H1 (cell line): ENCODE data around the gene TCF25.

Source experiments
- CTCF ChIP-seq, 3 experiments: IDR thresholded peaks; 1 replicate in 2 of 3; 2 replicates in 1 of 3; pipeline versions ENCODE4 v1.5.1 to v1.6.1; 2011; ENCODE audit warnings: low read length in 3 of 3, mild to moderate bottlenecking in 3 of 3, inconsistent platforms in 2 of 3, low read depth in 1 of 3, moderate library complexity in 1 of 3; ENCODE audit not compliant: insufficient read depth in 1 of 3; ENCODE audit errors: control extremely low read depth in 1 of 3
- EP300 ChIP-seq, 2 experiments: IDR thresholded peaks; 1 replicate in 1 of 2; 2 replicates in 1 of 2; pipeline ENCODE4 v1.6.1; 2011 to 2012; ENCODE audit warnings: low read depth in 2 of 2, low read length in 2 of 2, mild to moderate bottlenecking in 2 of 2, borderline replicate concordance in 1 of 2, inconsistent platforms in 1 of 2, moderate library complexity in 1 of 2
- EZH2 ChIP-seq: fragments of 200-600 bp; sonication (generic); IDR thresholded peaks from 2 replicates; pipeline ENCODE4 v1.7.1; 2012; ENCODE audit warnings: low read depth, mild to moderate bottlenecking, moderate library complexity, low read length, inconsistent platforms; ENCODE audit not compliant: severe bottlenecking
- FOSL1 ChIP-seq: IDR thresholded peaks from 2 replicates; pipeline ENCODE4 v1.6.1; 2011; ENCODE audit warnings: mild to moderate bottlenecking, low read depth, low read length, moderate library complexity; ENCODE audit not compliant: insufficient read depth
- PHF8 ChIP-seq: fragments of 200-600 bp; sonication (generic); conservative IDR thresholded peaks from 2 replicates; pipeline ENCODE4 v1.7.1; 2012; ENCODE audit warnings: low read depth, mild to moderate bottlenecking, inconsistent platforms, low read length, moderate library complexity
- POLR2AphosphoS5 ChIP-seq: IDR thresholded peaks from 2 replicates; pipeline ENCODE4 v1.6.1; 2011; ENCODE audit warnings: low read depth, low read length
- SUZ12 ChIP-seq: fragments of 200-600 bp; sonication (generic); IDR thresholded peaks from 2 replicates; pipeline ENCODE4 v1.6.1; 2012; ENCODE audit warnings: mild to moderate bottlenecking, inconsistent platforms, low read length, moderate library complexity, mixed read lengths
- TCF12 ChIP-seq: IDR thresholded peaks from 2 replicates; pipeline ENCODE4 v1.6.1; 2011; ENCODE audit warnings: low read depth, mild to moderate bottlenecking, low read length
- USF2 ChIP-seq: IDR thresholded peaks from 2 replicates; pipeline ENCODE4 v1.6.1; 2011; ENCODE audit warnings: low read length, improper control_type of control experiment

- TF ChIP-seq EP300 (IDR thresholded peaks at IDR 0.05; ENCODE audit: borderline replicate concordance in 1 of 2, low read depth in 2 of 2, low read length in 2 of 2) (no peak), EZH2 (no peak), POLR2AphosphoS5 (no peak), CTCF (IDR thresholded peaks at IDR 0.05; ENCODE audit: control extremely low read depth in 1 of 3, insufficient read depth in 1 of 3, low read depth in 1 of 3, low read length in 3 of 3) (no peak), SUZ12 (no peak), USF2 (no peak), FOSL1 (no peak), PHF8 (no peak), TCF12 (no peak)
Measured at GRCh38 chr16:89931305-89931896, 58.0 kb downstream of the TCF25 start.
